ENCODE results near the gene HOXA4.

The HOXA4 gene

DNA sequence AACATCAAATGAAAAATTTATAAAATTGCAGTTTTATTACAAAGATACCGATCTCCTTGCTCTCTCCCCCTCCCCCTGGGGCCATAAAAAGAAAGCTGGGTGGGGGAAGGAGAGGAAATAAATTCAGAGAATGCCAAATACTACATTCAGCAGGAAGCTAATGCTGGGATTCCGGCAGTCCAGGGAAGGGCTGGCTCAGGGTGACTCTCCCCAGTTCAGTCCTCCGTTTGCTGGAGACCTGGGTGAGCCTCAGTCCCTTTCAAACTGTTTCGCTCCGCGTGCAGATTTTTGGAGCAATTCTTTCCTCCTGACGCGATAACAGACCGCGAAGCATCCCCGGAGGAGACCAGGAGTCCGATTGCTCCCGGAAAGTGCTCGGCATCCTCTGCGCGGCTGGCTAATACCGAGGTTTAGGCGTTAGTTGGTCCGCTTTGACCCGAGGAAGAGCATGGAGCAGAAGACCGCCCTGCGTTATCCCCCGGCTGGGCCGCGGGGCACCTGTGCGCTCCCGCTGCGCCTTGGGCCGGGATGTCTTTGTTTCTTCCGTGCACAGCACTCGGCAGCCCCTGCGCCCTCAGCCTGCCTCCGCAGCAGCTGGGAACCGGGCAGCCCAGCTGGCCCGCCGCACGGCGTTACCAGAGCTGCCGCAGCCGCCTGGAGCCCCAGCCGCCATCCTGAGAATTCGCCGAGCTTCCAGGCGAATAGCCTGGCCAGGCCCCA, 24.2 kb downstream of the HOXA4 start:
- DNase-seq (ENCODE audit: low read depth in 2 of 2), result no peak

- DNase-seq (ENCODE audit: low read depth in 2 of 2), result no peak
Observed at GRCh38 chr7:27105301-27106031, 25.1 kb downstream of the HOXA4 start.

- DNase-seq (ENCODE audit: low read depth in 2 of 2), result no peak
Observed at GRCh38 chr7:27104341-27105058, 26.1 kb downstream of the HOXA4 start.

GRCh38 chr7:27103489-27104226, 26.9 kb downstream of the HOXA4 start:
- DNase-seq (ENCODE audit: low read depth in 2 of 2), result no peak

GRCh38 chr7:27102581-27103442, 27.7 kb downstream of the HOXA4 start, which contains the start of gene HOXA2:
Gene HOXA2 (minus strand): TSS chr7:27102683. CDS start chr7:27102500, 183 bp downstream.
- no peak for DNase-seq (ENCODE audit: low read depth in 2 of 2)

GRCh38 chr7:27101957-27102580, 28.5 kb downstream of the HOXA4 start:
- no peak for DNase-seq (ENCODE audit: low read depth in 2 of 2)

- no peak for DNase-seq (ENCODE audit: low read depth in 2 of 2)
Observed at GRCh38 chr7:27101171-27101956, 29.2 kb downstream of the HOXA4 start.

- no peak for DNase-seq (ENCODE audit: low read depth in 2 of 2)
Observed at GRCh38 chr7:27100694-27101170, 29.8 kb downstream of the HOXA4 start.

GRCh38 chr7:27099453-27100370, 30.8 kb downstream of the HOXA4 start:
- DNase-seq (ENCODE audit: low read depth in 2 of 2), result no peak

DNA sequence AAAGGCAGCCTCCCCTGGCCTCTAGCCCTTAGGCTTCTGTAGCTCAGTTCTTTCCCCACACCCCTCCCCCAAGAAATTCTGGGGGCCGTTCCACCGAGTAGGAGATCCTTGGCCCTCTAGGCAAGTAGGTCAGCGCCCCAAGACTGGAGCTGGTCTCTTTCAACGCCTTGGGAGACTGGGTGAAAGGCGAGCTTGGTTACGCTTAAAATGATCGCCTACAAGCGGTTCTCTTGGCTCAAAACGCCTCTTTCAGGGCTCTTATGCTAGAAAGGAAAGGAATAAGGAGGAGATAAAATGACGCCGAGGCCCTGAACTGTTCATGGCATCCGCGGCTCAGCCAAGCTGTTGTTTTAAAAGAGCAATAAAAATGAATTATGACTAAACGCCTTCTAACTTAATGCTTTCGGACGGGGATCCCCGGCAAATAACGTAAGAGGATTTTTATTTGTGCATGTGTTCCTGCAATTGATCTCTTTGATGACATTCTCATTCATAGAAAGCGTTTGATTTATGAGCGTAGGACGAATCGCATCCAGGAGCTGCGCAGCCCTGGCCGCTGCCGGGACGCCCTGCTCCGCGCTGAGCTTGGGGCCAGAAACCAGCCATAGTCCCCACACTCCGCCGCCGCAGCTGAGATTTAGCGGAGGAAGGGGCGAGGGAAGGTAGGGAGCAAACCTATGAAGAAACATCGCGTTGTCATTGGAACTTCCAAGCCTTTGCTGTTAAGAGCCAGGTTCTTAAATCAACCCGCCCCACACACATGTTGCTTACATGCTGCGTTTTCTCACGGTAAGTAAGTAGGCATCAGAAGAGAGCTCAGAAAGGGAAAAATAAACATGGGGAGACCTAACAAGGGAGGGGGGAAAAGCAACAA, 31.7 kb downstream of the HOXA4 start:
- no peak for DNase-seq (ENCODE audit: low read depth in 2 of 2)

DNA sequence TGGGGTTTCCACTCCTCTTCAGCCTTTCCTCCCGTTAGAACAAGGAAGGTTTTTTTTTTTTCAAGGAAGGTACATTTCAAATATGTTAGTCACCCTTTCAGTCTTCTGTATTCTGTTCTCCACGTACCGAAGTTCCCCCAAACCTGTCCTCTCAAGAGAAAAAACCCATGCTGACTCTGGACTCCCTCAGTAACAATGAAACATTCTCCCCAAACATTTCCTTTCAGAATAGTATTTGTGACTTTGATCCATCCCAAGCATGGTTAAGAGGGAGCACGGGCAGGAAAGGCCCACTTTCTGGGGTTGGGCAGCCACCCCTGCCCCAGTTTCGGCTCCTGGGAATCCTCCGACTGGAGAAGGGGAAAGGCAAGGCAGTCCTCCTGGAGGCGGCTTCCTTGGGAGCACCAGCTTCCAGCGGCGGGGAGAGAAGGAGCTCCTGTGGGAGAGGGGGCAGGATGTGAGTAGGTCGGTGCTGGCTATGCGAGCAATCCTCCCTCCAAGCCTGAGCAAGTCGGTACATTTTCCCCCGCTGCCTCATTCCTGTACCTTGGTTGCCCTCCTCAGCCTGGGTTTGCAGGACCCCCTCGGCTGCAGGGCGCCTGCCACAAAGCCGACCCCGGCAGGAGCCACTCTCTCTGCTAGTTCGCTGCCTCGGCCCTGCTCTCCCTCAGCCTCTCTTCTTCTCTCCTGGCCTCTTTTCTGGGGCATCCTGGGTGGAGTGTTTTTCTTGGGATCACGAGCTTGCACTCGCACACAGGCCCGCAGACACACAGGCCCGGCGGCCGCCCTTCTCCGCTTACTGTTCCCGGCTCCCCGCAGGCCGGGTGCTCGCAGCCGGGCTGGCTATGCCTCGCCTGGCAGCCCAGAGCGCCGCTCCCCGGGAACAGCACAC, 32.6 kb downstream of the HOXA4 start:
- no peak for DNase-seq (ENCODE audit: low read depth in 2 of 2)

DNA sequence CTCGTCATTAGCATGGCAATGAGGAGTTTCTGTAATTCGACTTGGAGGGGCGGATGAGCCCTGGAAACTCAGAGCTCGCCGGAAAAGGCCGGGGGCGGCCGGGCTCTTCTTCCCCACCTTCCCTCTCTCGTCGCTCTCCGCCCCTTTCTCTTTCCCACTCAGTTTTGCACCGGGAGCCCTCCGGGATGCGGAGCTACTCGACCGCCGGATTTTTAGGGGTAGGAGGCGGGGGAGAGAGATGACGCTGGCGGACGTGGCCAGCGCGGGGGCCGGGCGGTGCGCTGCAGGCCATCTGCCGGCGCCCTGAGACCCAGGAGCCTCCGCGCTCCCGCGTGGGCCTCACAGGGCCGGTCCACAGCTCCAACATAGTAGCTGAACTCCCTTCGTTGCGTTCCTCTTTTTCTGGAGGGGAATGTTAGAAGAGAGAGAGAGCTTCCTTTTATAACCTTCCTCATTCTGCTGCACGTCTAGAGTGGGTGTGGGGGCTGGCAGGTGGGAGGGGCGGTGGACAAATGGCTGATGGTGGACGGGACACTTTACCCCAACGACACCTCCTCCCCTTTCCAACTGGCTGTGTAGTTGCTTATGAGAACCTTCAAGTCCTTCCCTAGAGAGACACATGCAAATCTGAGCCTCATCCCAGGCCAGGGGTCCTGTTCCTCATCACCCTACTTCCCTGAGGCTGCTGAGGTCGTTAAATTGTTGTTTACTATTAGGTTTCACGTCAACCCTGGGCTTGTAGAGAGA, 33.6 kb downstream of the HOXA4 start:
- DNase-seq (ENCODE audit: low read depth in 2 of 2), result no peak

GRCh38 chr7:27095897-27096767, 34.4 kb downstream of the HOXA4 start, which contains the start of gene HOXA1:
Gene HOXA1 (minus strand): TSS chr7:27096000. CDS start chr7:27095912, 88 bp downstream.
- peak; percentile 30 to 36 for DNase-seq (ENCODE audit: low read depth in 2 of 2)

Measured in stimulated activated CD4-positive, alpha-beta T cell treated with anti-CD3 and anti-CD28 coated beads, Interleukin-1b, Interleukin-23, amount 100 ng/mL, for 1 hour (primary cell).